ENCODE data around the gene ADGRA1.

- TF ChIP-seq PREB (CRISPR knock-in tag; IDR thresholded peaks at IDR 0.05) = no peak
- TF ChIP-seq ZFP36 (IDR thresholded peaks at IDR 0.05; ENCODE audit: borderline replicate concordance, low read depth, low read length, partially characterized antibody) = no peak
- no peak for TF ChIP-seq RBM39 (IDR thresholded peaks at IDR 0.05; ENCODE audit: low read depth, low read length, poor library complexity, severe bottlenecking)
- TF ChIP-seq CTCF (CRISPR knock-in tag; IDR thresholded peaks at IDR 0.05) = no peak
These were observed 69.2 kb downstream of the ADGRA1 start for GRCh38 chr10:133156674-133157579.

Measured in HepG2 (cell line).